Colonic mucosa (tissue), 4 donors: Measurements from ENCODE around the gene LRRFIP1. TPM values are rescaled to one million over a fixed set of nuclear protein-coding genes. Genes with fewer than 3 reads are reported as not detected.

ENCODE experiments used
- DNase-seq: peaks from one replicate; pipeline ENCODE4 v3.0.0-alpha.2; 2020
- H3K27ac ChIP-seq: fragments of 200-600 bp; one replicate; pipeline ENCODE4 v1.8.0; 2021
- H3K27me3 ChIP-seq: fragments of 200-600 bp; one replicate; pipeline ENCODE4 v1.8.0; 2021
- H3K36me3 ChIP-seq: fragments of 200-600 bp; one replicate; pipeline ENCODE4 v1.8.0; 2021
- H3K4me1 ChIP-seq: fragments of 200-600 bp; one replicate; pipeline ENCODE4 v1.8.0; 2021; ENCODE audit warnings: mild to moderate bottlenecking
- H3K4me3 ChIP-seq: fragments of 200-600 bp; one replicate; pipeline ENCODE4 v1.8.0; 2021
- H3K9ac ChIP-seq, 2 donors: one replicate each; pipeline ENCODE4 v1.7.0; 2013; ENCODE audit warnings: control low read depth in 2 of 2, low read depth in 2 of 2, low read length in 2 of 2
- H3K9me3 ChIP-seq: fragments of 200-600 bp; one replicate; pipeline ENCODE4 v1.8.0; 2021
- intact Hi-C: fragments of 100-400 bp; cut with DNase I; formaldehyde crosslinking; loops from one replicate; pipeline ENCODE4 v1.14.1; 2022
- total RNA-seq, 2 donors: library from RNA; stranded (reverse); fragmentation: NEBNext Ultra II Directional in 1 of 2; extraction: Animal tissue kit (Norgen Biotek cat#: 25700) in 1 of 2; gene quantifications; one replicate each; pipeline ENCODE4 v1.2.1, GENCODE V29; 2021
- TF ChIP-seq, protein P1 (sequence below): fragments of 200-600 bp; IDR thresholded peaks from one replicate; pipeline ENCODE4 v1.8.0; 2022; ENCODE audit warnings: antibody characterized with exemption, mild to moderate bottlenecking
- donor health status: healthy.
- donor health status: DM: no; HTN: no; CAD: no.
- donor health status: DM: no; HTN: no; CAD: no.

Gene LRRFIP1
- total RNA-seq, 2 donors from 2014 or later = 114 to 133 TPM

GRCh38 chr2:237734905-237735623, 107.7 kb downstream of the LRRFIP1 start:
- no peak overlapping the region for H3K9ac ChIP-seq
- no peak overlapping the region for H3K4me3 ChIP-seq
- no peak overlapping the region for H3K27ac ChIP-seq
- H3K27me3 ChIP-seq = no peaks in the 10 kb centered on the region
- peaks cover 15% of the 10 kb centered on the region for H3K4me1 ChIP-seq
- DNase-seq = no peak
- no peaks in the 10 kb centered on the region for H3K9me3 ChIP-seq
- no peaks in the 10 kb centered on the region for H3K36me3 ChIP-seq
- TF ChIP-seq, protein P1, sequence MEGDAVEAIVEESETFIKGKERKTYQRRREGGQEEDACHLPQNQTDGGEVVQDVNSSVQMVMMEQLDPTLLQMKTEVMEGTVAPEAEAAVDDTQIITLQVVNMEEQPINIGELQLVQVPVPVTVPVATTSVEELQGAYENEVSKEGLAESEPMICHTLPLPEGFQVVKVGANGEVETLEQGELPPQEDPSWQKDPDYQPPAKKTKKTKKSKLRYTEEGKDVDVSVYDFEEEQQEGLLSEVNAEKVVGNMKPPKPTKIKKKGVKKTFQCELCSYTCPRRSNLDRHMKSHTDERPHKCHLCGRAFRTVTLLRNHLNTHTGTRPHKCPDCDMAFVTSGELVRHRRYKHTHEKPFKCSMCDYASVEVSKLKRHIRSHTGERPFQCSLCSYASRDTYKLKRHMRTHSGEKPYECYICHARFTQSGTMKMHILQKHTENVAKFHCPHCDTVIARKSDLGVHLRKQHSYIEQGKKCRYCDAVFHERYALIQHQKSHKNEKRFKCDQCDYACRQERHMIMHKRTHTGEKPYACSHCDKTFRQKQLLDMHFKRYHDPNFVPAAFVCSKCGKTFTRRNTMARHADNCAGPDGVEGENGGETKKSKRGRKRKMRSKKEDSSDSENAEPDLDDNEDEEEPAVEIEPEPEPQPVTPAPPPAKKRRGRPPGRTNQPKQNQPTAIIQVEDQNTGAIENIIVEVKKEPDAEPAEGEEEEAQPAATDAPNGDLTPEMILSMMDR = no peak
- intact Hi-C loops = no loop called here

DNA sequence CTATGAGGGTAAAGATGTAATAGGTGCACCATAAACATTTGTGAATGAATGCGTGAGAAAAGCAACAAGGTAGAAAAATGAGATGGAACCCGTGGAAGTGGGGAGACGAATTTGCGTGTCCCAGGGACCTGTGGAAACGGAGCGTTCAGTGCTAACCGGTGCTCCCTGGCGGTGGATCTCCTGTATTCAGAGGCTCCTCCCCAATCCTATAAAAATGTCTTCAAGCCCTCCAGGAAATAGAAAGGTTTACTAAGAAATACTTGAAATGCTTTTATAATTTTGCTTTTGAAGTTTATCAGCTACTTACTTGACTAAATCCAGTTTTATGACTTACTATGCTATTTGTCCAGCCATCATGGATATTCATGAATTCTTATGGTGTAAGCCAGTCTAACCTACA, 108.4 kb downstream of the LRRFIP1 start:
- Histone ChIP-seq H3K4me1 (peaks cover 8% of the 10 kb centered on the region), H3K9me3 (no peaks in the 10 kb centered on the region), H3K36me3 (no peaks in the 10 kb centered on the region), H3K9ac (no peak overlapping the region), H3K27ac (no peak overlapping the region), H3K4me3 (no peak overlapping the region), H3K27me3 (no peaks in the 10 kb centered on the region)
- intact Hi-C loops = no loop called here
- DNase-seq = no peak
- TF ChIP-seq, protein P1 = no peak

DNA sequence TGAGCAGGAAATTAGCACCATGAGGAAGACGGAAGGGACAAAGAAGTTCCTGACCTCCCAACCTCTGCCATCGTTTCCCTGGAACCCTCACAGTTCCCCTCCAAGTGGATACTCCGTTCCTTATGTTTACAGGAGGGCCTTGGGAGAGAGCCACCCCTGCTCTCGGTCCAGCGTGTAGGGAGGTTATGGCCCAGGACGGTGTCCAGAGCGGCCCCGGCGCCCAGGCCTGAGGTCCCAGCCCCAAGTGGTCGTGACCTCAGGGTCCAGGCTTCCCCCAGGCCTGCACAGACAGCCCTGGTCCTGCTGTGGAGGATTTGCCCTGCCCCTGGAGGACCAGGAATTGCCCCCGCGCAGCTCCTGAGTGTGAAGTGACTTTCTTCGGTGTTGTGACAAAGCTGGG, 109.4 kb downstream of the LRRFIP1 start:
- TF ChIP-seq, protein P1 = no peak
- intact Hi-C loops = no loop called here
- no peak overlapping the region for H3K27ac ChIP-seq
- H3K4me1 ChIP-seq = peaks cover 12% of the 10 kb centered on the region
- no peak overlapping the region for H3K4me3 ChIP-seq
- H3K36me3 ChIP-seq = no peaks in the 10 kb centered on the region
- no peaks in the 10 kb centered on the region for H3K27me3 ChIP-seq
- no peak overlapping the region for H3K9ac ChIP-seq
- no peaks in the 10 kb centered on the region for H3K9me3 ChIP-seq
- DNase-seq = no peak

DNA sequence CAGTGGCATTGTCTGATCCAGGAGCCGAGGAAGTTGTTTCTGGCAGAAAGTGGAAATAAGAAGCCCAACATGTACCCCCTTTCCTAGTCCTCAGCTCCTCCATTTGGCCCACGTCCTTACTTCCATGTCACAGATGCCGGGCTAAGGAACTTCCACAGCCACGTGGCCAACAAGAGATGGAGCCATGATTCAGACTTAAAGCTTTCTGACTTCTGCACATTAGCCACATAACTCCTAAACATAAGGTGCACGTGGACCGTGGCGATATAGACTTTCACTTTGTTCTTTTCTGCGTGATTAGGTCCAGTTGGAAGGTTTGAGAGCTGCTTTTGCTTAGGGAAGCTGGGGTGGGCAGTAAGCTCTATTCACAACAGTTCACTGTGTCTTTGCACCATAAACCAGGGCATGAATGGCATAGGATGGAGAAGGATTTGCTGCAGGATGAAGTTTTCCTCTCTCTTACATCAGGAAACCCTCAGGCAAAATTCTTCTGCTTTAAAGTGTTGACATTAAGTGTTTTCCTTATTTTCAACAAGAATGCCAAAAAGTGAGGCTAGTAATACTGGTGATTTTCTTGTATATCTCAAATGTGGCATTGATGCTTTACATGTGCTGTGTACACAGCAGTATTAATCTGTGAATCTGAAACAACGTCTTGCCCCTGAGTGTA, 109.9 kb downstream of the LRRFIP1 start:
- no peak overlapping the region for H3K27ac ChIP-seq
- H3K4me1 ChIP-seq = peaks cover 12% of the 10 kb centered on the region
- TF ChIP-seq, protein P1 = no peak

DNA sequence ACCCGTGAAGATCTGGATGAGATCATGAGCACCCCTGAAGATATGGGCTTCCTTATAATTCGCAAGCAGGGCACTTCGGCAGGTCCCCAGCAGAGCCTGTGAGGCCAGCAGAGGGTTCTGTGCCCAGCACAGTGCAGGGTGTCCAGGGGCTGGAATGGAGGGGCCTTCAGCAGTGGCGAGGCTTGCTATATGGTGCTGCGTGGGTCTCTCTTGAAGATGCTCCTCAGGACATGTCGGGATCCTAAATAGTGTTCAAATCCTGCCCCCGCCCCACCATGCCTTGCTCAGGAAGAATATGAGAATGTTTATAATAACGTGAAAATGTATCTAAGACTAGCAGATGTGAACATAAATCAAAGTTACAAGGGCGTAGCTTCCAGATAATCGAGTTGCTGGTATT, 110.9 kb downstream of the LRRFIP1 start:
- Histone ChIP-seq H3K27me3 (no peaks in the 10 kb centered on the region), H3K4me3 (no peak overlapping the region), H3K27ac (no peak overlapping the region), H3K9ac (no peak overlapping the region), H3K4me1 (peaks cover 12% of the 10 kb centered on the region), H3K36me3 (no peaks in the 10 kb centered on the region), H3K9me3 (no peaks in the 10 kb centered on the region)
- intact Hi-C loops = no loop called here
- TF ChIP-seq, protein P1 = no peak
- no peak for DNase-seq

More for the DNA sequence above, 109.9 kb downstream of the LRRFIP1 start:
- no peak for DNase-seq
- H3K4me3 ChIP-seq = no peak overlapping the region
- H3K9me3 ChIP-seq = no peaks in the 10 kb centered on the region
- H3K9ac ChIP-seq = no peak overlapping the region
- no peaks in the 10 kb centered on the region for H3K36me3 ChIP-seq
- H3K27me3 ChIP-seq = no peaks in the 10 kb centered on the region
- intact Hi-C loops = no loop called here
